ENCODE measurements around the gene DBNDD1.
A peak's percentile ranks its signal among the peaks of the same experiment; 100 is the strongest.

Gene DBNDD1

GRCh38 chr16:90031931-90032673 is 12.8 kb upstream of the DBNDD1 start:
- ChIA-PET CTCF (no interaction called here), POLR2A (no interaction called here)
- Histone ChIP-seq H3K4me3 (ENCODE audit: low read depth, low read length) (no peak overlapping the region), H3K4me1 (ENCODE audit: control insufficient read depth, insufficient read depth, low read length) (no peaks in the 10 kb centered on the region), H3K36me3 (ENCODE audit: control insufficient read depth in 2 of 2, insufficient read depth in 1 of 2, low read length in 2 of 2) (peaks cover 4 to 81% of the 10 kb centered on the region in 2 experiments; a peak in 2 of 3 replicates), H3K27ac (ENCODE audit: extremely low read depth, low read depth, low read length) (no peak overlapping the region), H3K9me3 (ENCODE audit: control insufficient read depth, insufficient read depth, low read depth, low read length) (no peaks in the 10 kb centered on the region)
- peak; percentile 65 for TF ChIP-seq INSM2 (tag by site-specific recombination; IDR thresholded peaks at IDR 0.05)
- TF ChIP-seq ZNF701 (tag by site-specific recombination; IDR thresholded peaks at IDR 0.05) = no peak
- TF ChIP-seq ZNF280D (tag by site-specific recombination; IDR thresholded peaks at IDR 0.05) = no peak
- TF ChIP-seq KLF8 (tag by site-specific recombination; IDR thresholded peaks at IDR 0.05) = peak; percentile 36; the same call in 1 of the 2 replicates
- peak; percentile 54; the same call in 1 of the 2 replicates for TF ChIP-seq KLF9 (tag by site-specific recombination; IDR thresholded peaks at IDR 0.05; ENCODE audit: low read depth)
- TF ChIP-seq SALL2 (tag by site-specific recombination; IDR thresholded peaks at IDR 0.05; ENCODE audit: borderline replicate concordance) = no peak
- peak; percentile 100 for TF ChIP-seq ZEB2 (tag by site-specific recombination; IDR thresholded peaks at IDR 0.05)
- TF ChIP-seq ZNF184 (tag by site-specific recombination; IDR thresholded peaks at IDR 0.05) = no peak
- peak; percentile 44; the same call in 1 of the 2 replicates for TF ChIP-seq SCRT1 (tag by site-specific recombination; IDR thresholded peaks at IDR 0.05; ENCODE audit: borderline replicate concordance)
- TF ChIP-seq ZBTB26 (tag by site-specific recombination; optimal IDR thresholded peaks at IDR 0.05) = peak; percentile 1
- TF ChIP-seq ZNF239 (tag by site-specific recombination; IDR thresholded peaks at IDR 0.05) = peak; percentile 20; the same call in 1 of the 2 replicates
- TF ChIP-seq ZNF426 (tag by site-specific recombination; IDR thresholded peaks at IDR 0.05) = no peak
- no peak for TF ChIP-seq ZNF16 (tag by site-specific recombination; IDR thresholded peaks at IDR 0.05; ENCODE audit: low read depth)
- TF ChIP-seq ZNF391 (tag by site-specific recombination; IDR thresholded peaks at IDR 0.05; ENCODE audit: borderline replicate concordance, low read depth) = 0 out of 2 replicates have a peak, but pooled peaks have one; percentile 29
- TF ChIP-seq HOXA7 (CRISPR knock-in tag; IDR thresholded peaks at IDR 0.05; ENCODE audit: borderline replicate concordance) = no peak
- TF ChIP-seq OSR2 (tag by site-specific recombination; IDR thresholded peaks at IDR 0.05) = no peak
- TF ChIP-seq ZNF140 (tag by site-specific recombination; IDR thresholded peaks at IDR 0.05) = 0 out of 2 replicates have a peak, but pooled peaks have one; percentile 10
- no peak for TF ChIP-seq PRDM1 (tag by site-specific recombination; IDR thresholded peaks at IDR 0.05)
- TF ChIP-seq PBX3 (CRISPR knock-in tag; IDR thresholded peaks at IDR 0.05) = no peak
- no peak for TF ChIP-seq SCRT2 (tag by site-specific recombination; IDR thresholded peaks at IDR 0.05)

Data from HEK293 (cell line).